GM21423 (cell line): ENCODE measurements around the gene CCDC17.
A peak's percentile ranks its signal among the peaks of the same experiment; 100 is the strongest.

Source experiments
- ATAC-seq: cut with Tn5 transposase; IDR thresholded peaks from one replicate; pipeline ENCODE4 v1.9.1; 2021; ENCODE audit warnings: mild to moderate bottlenecking, moderate library complexity; ENCODE audit not compliant: unreplicated experiment

The CCDC17 gene

GRCh38 chr1:45584351-45585109 lies 39.3 kb downstream of the CCDC17 start:
- ATAC-seq, result peak; percentile 37

- ATAC-seq, result peak; percentile 53
Measured at GRCh38 chr1:45583666-45584350, 40.0 kb downstream of the CCDC17 start, which contains the start of gene NASP. NASP (plus strand) TSS chr1:45584041; CDS start chr1:45584147, 106 bp downstream.

GRCh38 chr1:45583264-45583665 lies 40.6 kb downstream of the CCDC17 start:
- peak; percentile 72 for ATAC-seq

GRCh38 chr1:45574105-45574626 lies 49.7 kb downstream of the CCDC17 start:
- ATAC-seq, result no peak

GRCh38 chr1:45573231-45573804 lies 50.5 kb downstream of the CCDC17 start:
- ATAC-seq, result no peak

- no peak for ATAC-seq
Measured at GRCh38 chr1:45570631-45571030, 53.2 kb downstream of the CCDC17 start.
